Fibroblast of skin of left quadriceps (primary cell): ENCODE measurements around the gene TRMT5.
A peak's percentile ranks its signal among the peaks of the same experiment; 100 is the strongest.

Experiments used
- DNase-seq, 2 experiments: peaks; one replicate each; pipeline ENCODE4 v3.0.0-alpha.2; 2013; ENCODE audit warnings: low read depth in 2 of 2

Gene TRMT5

GRCh38 chr14:60980811-60981632, at the start of gene TRMT5, which contains the start of gene SLC38A6:
Gene TRMT5 (minus strand): TSS chr14:60981079. CDS start chr14:60980973, 106 bp downstream.
Gene SLC38A6 (plus strand): TSS chr14:60981245. CDS start chr14:60981278, 33 bp downstream.
- peak; percentile 89 to 91 for DNase-seq

- DNase-seq = no peak
Measured at GRCh38 chr14:61026526-61026925, 45.6 kb upstream of the TRMT5 start.

- DNase-seq = peak; percentile 57 to 59
Measured at GRCh38 chr14:61025251-61026223, 44.7 kb upstream of the TRMT5 start.

GRCh38 chr14:61019537-61019936, 38.7 kb upstream of the TRMT5 start:
- DNase-seq = no peak

GRCh38 chr14:61003571-61003970, 22.7 kb upstream of the TRMT5 start:
- no peak for DNase-seq

GRCh38 chr14:60999536-60999935, 18.7 kb upstream of the TRMT5 start:
- DNase-seq = no peak

GRCh38 chr14:60998617-60999016, 17.7 kb upstream of the TRMT5 start:
- DNase-seq = no peak

- peak; percentile 14 to 19 for DNase-seq
Measured at GRCh38 chr14:60989599-60989998, 8.7 kb upstream of the TRMT5 start.

GRCh38 chr14:60986500-60986899, 5.6 kb upstream of the TRMT5 start:
- DNase-seq = no peak

- DNase-seq = no peak
Measured at GRCh38 chr14:60984196-60984595, 3.3 kb upstream of the TRMT5 start.

GRCh38 chr14:60981633-60982455, 965 bp upstream of the TRMT5 start:
- DNase-seq = peak; percentile 57

GRCh38 chr14:60977847-60978246, 3.0 kb downstream of the TRMT5 start:
- DNase-seq = no peak

GRCh38 chr14:60975551-60975950, 5.3 kb downstream of the TRMT5 start:
- no peak for DNase-seq

GRCh38 chr14:60974090-60974651, 6.7 kb downstream of the TRMT5 start:
- DNase-seq = no peak

GRCh38 chr14:60973070-60973469, 7.8 kb downstream of the TRMT5 start:
- DNase-seq = no peak

GRCh38 chr14:60972295-60972694, 8.6 kb downstream of the TRMT5 start:
- DNase-seq = no peak

GRCh38 chr14:60971271-60971670, 9.6 kb downstream of the TRMT5 start:
- no peak for DNase-seq

- no peak for DNase-seq
Measured at GRCh38 chr14:60970146-60970545, 10.7 kb downstream of the TRMT5 start.

- no peak for DNase-seq
Measured at GRCh38 chr14:60968671-60969070, 12.2 kb downstream of the TRMT5 start.

- no peak for DNase-seq
Measured at GRCh38 chr14:60968099-60968498, 12.8 kb downstream of the TRMT5 start.

- peak; percentile 78 to 81 for DNase-seq
Measured at GRCh38 chr14:60965402-60965801, 15.5 kb downstream of the TRMT5 start.
